Retinal pigment epithelial cell (primary cell): ENCODE measurements around the gene PLEKHG5.

Experiments used
- DNase-seq: peaks from one replicate; pipeline ENCODE4 v3.0.0-alpha.2; 2010; ENCODE audit warnings: low read depth
- H3K4me3 ChIP-seq: 2 replicates; pipeline ENCODE4 v1.5.1; 2011; ENCODE audit warnings: mild to moderate bottlenecking, low read length, control low read depth, moderate library complexity
- CTCF ChIP-seq: conservative IDR thresholded peaks from 2 replicates; pipeline ENCODE4 v1.5.1; 2011; ENCODE audit warnings: low read depth, low read length, control low read depth, inconsistent platforms

Gene PLEKHG5

GRCh38 chr1:6490181-6491080 lies 1.0 kb downstream of the PLEKHG5 start:
- peak; percentile 27 for DNase-seq
- peak overlapping the region; percentile 83 for H3K4me3 ChIP-seq
- no peak for TF ChIP-seq CTCF

- peak overlapping the region; percentile 83 for H3K4me3 ChIP-seq
- peak; percentile 93 for TF ChIP-seq CTCF
- DNase-seq, result peak; percentile 20
Observed at GRCh38 chr1:6489799-6490180, 1.7 kb downstream of the PLEKHG5 start.

GRCh38 chr1:6489383-6489765 lies 2.1 kb downstream of the PLEKHG5 start:
- H3K4me3 ChIP-seq, result no peak overlapping the region
- no peak for DNase-seq
- TF ChIP-seq CTCF, result no peak

GRCh38 chr1:6488602-6489382 lies 2.7 kb downstream of the PLEKHG5 start:
- TF ChIP-seq CTCF, result no peak
- DNase-seq, result no peak
- no peak overlapping the region for H3K4me3 ChIP-seq

- no peak overlapping the region for H3K4me3 ChIP-seq
- TF ChIP-seq CTCF, result no peak
- DNase-seq, result no peak
Observed at GRCh38 chr1:6487804-6488484, 3.5 kb downstream of the PLEKHG5 start.

GRCh38 chr1:6486433-6487011 lies 4.9 kb downstream of the PLEKHG5 start:
- peak overlapping the region; percentile 53 for H3K4me3 ChIP-seq
- TF ChIP-seq CTCF, result peak; percentile 95
- DNase-seq, result peak; percentile 30
